Fibroblast of skin of right biceps (primary cell): Measurements from ENCODE around the gene DNAH5.
"Not testable (repeated sequence)": the region's sequence is repeated elsewhere in the genome, so short reads cannot be mapped to it uniquely, and the experiment has no call there.

Experiments used
- DNase-seq: peaks from one replicate; pipeline ENCODE4 v3.0.0-alpha.2; 2013

The DNAH5 gene

GRCh38 chr5:13816126-13816525, 128.4 kb downstream of the DNAH5 start:
- DNase-seq, result no peak

- DNase-seq, result no peak
Measured at GRCh38 chr5:13814301-13814700, 130.2 kb downstream of the DNAH5 start.

- DNase-seq, result no peak
Measured at GRCh38 chr5:13809921-13810320, 134.6 kb downstream of the DNAH5 start.

GRCh38 chr5:13804336-13804735, 140.2 kb downstream of the DNAH5 start:
- DNase-seq, result no peak

GRCh38 chr5:13798569-13798968, 145.9 kb downstream of the DNAH5 start:
- DNase-seq, result not testable (repeated sequence)

GRCh38 chr5:13785781-13786415, 158.6 kb downstream of the DNAH5 start:
- DNase-seq, result no peak

GRCh38 chr5:13783726-13784125, 160.8 kb downstream of the DNAH5 start:
- no peak for DNase-seq

GRCh38 chr5:13780081-13780480, 164.4 kb downstream of the DNAH5 start:
- no peak for DNase-seq

GRCh38 chr5:13773649-13774048, 170.8 kb downstream of the DNAH5 start:
- DNase-seq, result no peak

- DNase-seq, result peak; percentile 3
Measured at GRCh38 chr5:13771011-13771571, 173.4 kb downstream of the DNAH5 start.

GRCh38 chr5:13766236-13766635, 178.3 kb downstream of the DNAH5 start:
- no peak for DNase-seq

- no peak for DNase-seq
Measured at GRCh38 chr5:13763719-13764118, 180.8 kb downstream of the DNAH5 start.

GRCh38 chr5:13749766-13750165, 194.7 kb downstream of the DNAH5 start:
- peak; percentile 7 for DNase-seq

- peak; percentile 13 for DNase-seq
Measured at GRCh38 chr5:13746026-13746425, 198.5 kb downstream of the DNAH5 start.

- DNase-seq, result peak; percentile 72
Measured at GRCh38 chr5:13745508-13745907, 199.0 kb downstream of the DNAH5 start.

- DNase-seq, result no peak
Measured at GRCh38 chr5:13740471-13740870, 204.0 kb downstream of the DNAH5 start.

GRCh38 chr5:13739479-13739878, 205.0 kb downstream of the DNAH5 start:
- DNase-seq, result no peak

GRCh38 chr5:13735691-13736090, 208.8 kb downstream of the DNAH5 start:
- no peak for DNase-seq

- no peak for DNase-seq
Measured at GRCh38 chr5:13731121-13731628, 213.3 kb downstream of the DNAH5 start.

GRCh38 chr5:13708906-13709305, 235.6 kb downstream of the DNAH5 start:
- no peak for DNase-seq

GRCh38 chr5:13708432-13708831, 236.1 kb downstream of the DNAH5 start:
- no peak for DNase-seq

- DNase-seq, result no peak
Measured at GRCh38 chr5:13704396-13704795, 240.1 kb downstream of the DNAH5 start.

- no peak for DNase-seq
Measured at GRCh38 chr5:13700626-13701025, 243.9 kb downstream of the DNAH5 start.

GRCh38 chr5:13698885-13699284, 245.6 kb downstream of the DNAH5 start:
- DNase-seq, result no peak
